GM23248 (cell line): ENCODE measurements around the gene SPATA1.

ENCODE experiments used
- EZH2 ChIP-seq: fragments of 200-600 bp; sonication (generic); IDR thresholded peaks from 2 replicates; pipeline ENCODE4 v1.6.1; 2018; ENCODE audit warnings: antibody characterized with exemption, mild to moderate bottlenecking; ENCODE audit not compliant: insufficient read depth, poor library complexity, severe bottlenecking
- EZH2phosphoT487 ChIP-seq: fragments of 200-600 bp; sonication (generic); IDR thresholded peaks from 2 replicates; pipeline ENCODE4 v1.6.1; 2018; ENCODE audit warnings: antibody characterized with exemption, moderate library complexity, mild to moderate bottlenecking, low read depth; ENCODE audit not compliant: insufficient read depth

GRCh38 chr1:84605157-84605556 is 99.0 kb downstream of the SPATA1 start:
- no peak for TF ChIP-seq EZH2
- no peak for TF ChIP-seq EZH2phosphoT487
